ENCODE data around the gene NAV1.

The NAV1 gene

GRCh38 chr1:201503397-201504176 lies 35.3 kb upstream of the NAV1 start:
- ChIA-PET CTCF (interaction anchor here (0.6 to 3.9 kb wide), 9 partner anchors 9 to 195 kb away, joined by 3 to 33 read pairs (median 5); no protein-coding TSS in a partner anchor), POLR2A (ENCODE audit: low non-redundant PET) (interaction anchor here (0.6 to 0.8 kb wide), 2 partner anchors 14 to 42 kb away, joined by 3 to 4 read pairs; no protein-coding TSS in a partner anchor)
- TF ChIP-seq CTCF (conservative IDR thresholded peaks at IDR 0.05; ENCODE audit: low read depth): no peak
- H3K27ac ChIP-seq: peak overlapping the region; percentile 79
- DNase-seq (ENCODE audit: low spot score): peak; percentile 93

GRCh38 chr1:201504179-201504631 lies 34.7 kb upstream of the NAV1 start:
- CTCF ChIA-PET: interaction anchor here (0.6 to 3.9 kb wide), 6 partner anchors 8 to 69 kb away, joined by 3 to 33 read pairs (median 6); no protein-coding TSS in a partner anchor
- POLR2A ChIA-PET (ENCODE audit: low non-redundant PET): interaction anchor here (0.7 to 0.8 kb wide), 2 partner anchors 13 to 237 kb away, joined by 3 read pairs; no protein-coding TSS in a partner anchor
- H3K27ac ChIP-seq: peak overlapping the region; percentile 92
- no peak for DNase-seq (ENCODE audit: low spot score)
- TF ChIP-seq CTCF (conservative IDR thresholded peaks at IDR 0.05; ENCODE audit: low read depth): no peak

DNA sequence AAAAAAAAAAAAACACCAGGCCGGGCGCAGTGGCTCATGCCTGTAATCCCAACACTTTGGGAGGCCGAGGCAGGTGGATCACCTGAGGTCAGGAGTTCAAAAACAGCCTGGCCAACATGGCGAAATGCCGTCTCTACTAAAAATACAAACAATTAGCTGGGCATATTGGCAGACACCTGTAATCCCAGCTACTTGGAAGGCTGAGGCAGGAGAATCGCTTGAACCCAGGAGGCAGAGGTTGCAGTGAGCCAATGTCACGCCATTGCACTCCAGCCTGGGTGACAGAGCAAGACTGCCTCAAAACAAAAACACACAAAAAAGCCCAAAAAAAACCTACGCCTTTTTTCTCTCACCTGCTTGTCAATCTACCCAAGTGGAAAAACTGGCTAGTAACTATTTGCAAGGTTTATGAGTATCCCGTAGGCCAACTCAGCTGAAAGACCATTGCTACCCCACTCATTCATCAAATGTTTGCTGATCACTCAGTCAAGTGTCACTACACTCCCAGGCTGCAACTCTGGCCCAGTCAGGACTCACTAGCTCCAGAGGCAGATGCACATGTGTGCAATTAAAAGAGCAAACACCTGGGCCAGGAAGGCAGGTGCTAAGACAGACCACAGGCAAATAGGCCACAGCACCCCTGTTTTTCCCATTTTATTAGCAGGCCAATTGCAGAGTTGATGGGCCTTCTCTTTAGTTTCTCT lies 34.0 kb upstream of the NAV1 start:
- TF ChIP-seq CTCF (conservative IDR thresholded peaks at IDR 0.05; ENCODE audit: low read depth): no peak
- H3K27ac ChIP-seq: peak overlapping the region; percentile 92
- ChIA-PET CTCF (interaction anchor here (0.5 to 14.7 kb wide), 5 partner anchors 16 to 70 kb away, joined by 4 to 464 read pairs (median 5); no protein-coding TSS in a partner anchor), POLR2A (ENCODE audit: low non-redundant PET) (interaction anchor here (0.7 to 1.8 kb wide), 5 partner anchors 9 to 238 kb away, joined by 3 to 6 read pairs (median 4); no protein-coding TSS in a partner anchor)
- no peak for DNase-seq (ENCODE audit: low spot score)

- DNase-seq (ENCODE audit: low spot score): peak; percentile 85
- H3K27ac ChIP-seq: peak overlapping the region; percentile 92
- ChIA-PET POLR2A (ENCODE audit: low non-redundant PET) (interaction anchor here (1.0 to 1.8 kb wide), 5 partner anchors 9 to 25 kb away, joined by 3 to 6 read pairs (median 4); no protein-coding TSS in a partner anchor), CTCF (interaction anchor here (0.5 to 14.7 kb wide), 3 partner anchors 16 to 1503 kb away, joined by 4 to 464 read pairs (median 4); no protein-coding TSS in a partner anchor)
- TF ChIP-seq CTCF (conservative IDR thresholded peaks at IDR 0.05; ENCODE audit: low read depth): no peak
Observed at GRCh38 chr1:201505503-201505890, 33.4 kb upstream of the NAV1 start.

- ChIA-PET POLR2A (ENCODE audit: low non-redundant PET) (interaction anchor here (0.5 to 1.8 kb wide), 6 partner anchors 10 to 487 kb away, joined by 3 to 6 read pairs (median 4); no protein-coding TSS in a partner anchor), CTCF (interaction anchor here (0.5 to 14.7 kb wide), 3 partner anchors 17 to 1502 kb away, joined by 4 to 464 read pairs (median 4); no protein-coding TSS in a partner anchor)
- no peak for DNase-seq (ENCODE audit: low spot score)
- peak overlapping the region; percentile 92 for H3K27ac ChIP-seq
- TF ChIP-seq CTCF (conservative IDR thresholded peaks at IDR 0.05; ENCODE audit: low read depth): no peak
Observed at GRCh38 chr1:201506092-201506491, 32.8 kb upstream of the NAV1 start.
